ENCODE results near the gene CCNJL.
A peak's percentile ranks its signal among the peaks of the same experiment; 100 is the strongest.

DNA sequence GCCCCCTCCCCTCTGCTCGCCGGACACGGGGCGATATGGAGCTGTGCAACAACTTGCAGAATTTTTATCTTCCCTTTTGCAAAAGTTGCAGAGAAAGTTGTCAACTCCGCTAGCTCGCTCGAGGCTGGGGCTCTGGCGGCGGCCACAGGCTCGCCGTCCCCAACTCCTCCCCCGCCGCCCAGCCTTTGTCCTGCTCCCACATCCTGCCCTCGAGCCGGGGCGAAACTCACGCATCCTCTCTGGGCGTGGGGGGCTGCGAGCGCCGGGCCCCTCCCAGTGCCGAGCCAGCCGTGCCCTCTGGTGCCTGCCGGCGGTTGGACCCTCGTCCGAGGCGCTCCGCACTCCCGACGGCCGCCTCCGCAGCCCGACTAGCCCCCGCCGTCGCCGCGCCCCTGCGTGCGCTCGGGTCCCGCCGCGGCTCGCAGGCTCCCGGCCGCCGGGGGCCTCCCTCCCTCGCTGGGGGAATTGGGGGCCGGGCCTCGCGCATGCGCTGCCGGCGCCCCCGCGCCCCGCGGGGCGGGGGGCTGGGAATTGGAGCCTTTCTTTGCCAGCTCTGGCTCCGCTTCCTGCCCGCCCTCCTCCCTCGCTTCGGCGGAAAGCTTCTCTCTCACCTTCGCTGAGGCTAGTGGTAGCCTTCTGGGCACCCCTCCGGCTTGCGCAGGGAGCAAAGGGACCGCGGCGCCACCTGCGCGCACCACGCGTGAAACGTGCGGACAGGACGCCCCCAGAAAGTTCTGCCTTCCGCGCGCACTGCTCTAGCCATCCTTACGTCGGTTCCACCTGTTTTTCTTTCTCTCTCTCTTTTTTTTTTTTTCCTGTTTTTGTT, at the start of gene CCNJL:
- TF ChIP-seq EZH2phosphoT487 (IDR thresholded peaks at IDR 0.05; ENCODE audit: unreplicated experiment) (no peak), EZH2 (IDR thresholded peaks at IDR 0.05; ENCODE audit: low read depth, unreplicated experiment) (no peak), STAT1 (IDR thresholded peaks at IDR 0.05; ENCODE audit: unreplicated experiment) (no peak), JUNB (IDR thresholded peaks at IDR 0.05; ENCODE audit: unreplicated experiment) (no peak), POLR2AphosphoS5 (IDR thresholded peaks at IDR 0.05; ENCODE audit: low read depth) (peak; percentile 77), NANOG (IDR thresholded peaks at IDR 0.05; ENCODE audit: borderline replicate concordance) (no peak), ZNF114 (CRISPR knock-in tag; IDR thresholded peaks at IDR 0.05) (no peak), CREB1 (CRISPR knock-in tag; IDR thresholded peaks at IDR 0.05; ENCODE audit: low read depth) (0 out of 2 replicates have a peak, but pooled peaks have one; percentile 5), ZNF331 (CRISPR knock-in tag; IDR thresholded peaks at IDR 0.05; ENCODE audit: low read depth) (no peak)
- TF ChIP-seq, protein P1, sequence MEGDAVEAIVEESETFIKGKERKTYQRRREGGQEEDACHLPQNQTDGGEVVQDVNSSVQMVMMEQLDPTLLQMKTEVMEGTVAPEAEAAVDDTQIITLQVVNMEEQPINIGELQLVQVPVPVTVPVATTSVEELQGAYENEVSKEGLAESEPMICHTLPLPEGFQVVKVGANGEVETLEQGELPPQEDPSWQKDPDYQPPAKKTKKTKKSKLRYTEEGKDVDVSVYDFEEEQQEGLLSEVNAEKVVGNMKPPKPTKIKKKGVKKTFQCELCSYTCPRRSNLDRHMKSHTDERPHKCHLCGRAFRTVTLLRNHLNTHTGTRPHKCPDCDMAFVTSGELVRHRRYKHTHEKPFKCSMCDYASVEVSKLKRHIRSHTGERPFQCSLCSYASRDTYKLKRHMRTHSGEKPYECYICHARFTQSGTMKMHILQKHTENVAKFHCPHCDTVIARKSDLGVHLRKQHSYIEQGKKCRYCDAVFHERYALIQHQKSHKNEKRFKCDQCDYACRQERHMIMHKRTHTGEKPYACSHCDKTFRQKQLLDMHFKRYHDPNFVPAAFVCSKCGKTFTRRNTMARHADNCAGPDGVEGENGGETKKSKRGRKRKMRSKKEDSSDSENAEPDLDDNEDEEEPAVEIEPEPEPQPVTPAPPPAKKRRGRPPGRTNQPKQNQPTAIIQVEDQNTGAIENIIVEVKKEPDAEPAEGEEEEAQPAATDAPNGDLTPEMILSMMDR (conservative IDR thresholded peaks at IDR 0.05; ENCODE audit: low read depth in 2 of 2), result no peak
- TF ChIP-seq, protein P2, sequence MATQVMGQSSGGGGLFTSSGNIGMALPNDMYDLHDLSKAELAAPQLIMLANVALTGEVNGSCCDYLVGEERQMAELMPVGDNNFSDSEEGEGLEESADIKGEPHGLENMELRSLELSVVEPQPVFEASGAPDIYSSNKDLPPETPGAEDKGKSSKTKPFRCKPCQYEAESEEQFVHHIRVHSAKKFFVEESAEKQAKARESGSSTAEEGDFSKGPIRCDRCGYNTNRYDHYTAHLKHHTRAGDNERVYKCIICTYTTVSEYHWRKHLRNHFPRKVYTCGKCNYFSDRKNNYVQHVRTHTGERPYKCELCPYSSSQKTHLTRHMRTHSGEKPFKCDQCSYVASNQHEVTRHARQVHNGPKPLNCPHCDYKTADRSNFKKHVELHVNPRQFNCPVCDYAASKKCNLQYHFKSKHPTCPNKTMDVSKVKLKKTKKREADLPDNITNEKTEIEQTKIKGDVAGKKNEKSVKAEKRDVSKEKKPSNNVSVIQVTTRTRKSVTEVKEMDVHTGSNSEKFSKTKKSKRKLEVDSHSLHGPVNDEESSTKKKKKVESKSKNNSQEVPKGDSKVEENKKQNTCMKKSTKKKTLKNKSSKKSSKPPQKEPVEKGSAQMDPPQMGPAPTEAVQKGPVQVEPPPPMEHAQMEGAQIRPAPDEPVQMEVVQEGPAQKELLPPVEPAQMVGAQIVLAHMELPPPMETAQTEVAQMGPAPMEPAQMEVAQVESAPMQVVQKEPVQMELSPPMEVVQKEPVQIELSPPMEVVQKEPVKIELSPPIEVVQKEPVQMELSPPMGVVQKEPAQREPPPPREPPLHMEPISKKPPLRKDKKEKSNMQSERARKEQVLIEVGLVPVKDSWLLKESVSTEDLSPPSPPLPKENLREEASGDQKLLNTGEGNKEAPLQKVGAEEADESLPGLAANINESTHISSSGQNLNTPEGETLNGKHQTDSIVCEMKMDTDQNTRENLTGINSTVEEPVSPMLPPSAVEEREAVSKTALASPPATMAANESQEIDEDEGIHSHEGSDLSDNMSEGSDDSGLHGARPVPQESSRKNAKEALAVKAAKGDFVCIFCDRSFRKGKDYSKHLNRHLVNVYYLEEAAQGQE (IDR thresholded peaks at IDR 0.05; ENCODE audit: unreplicated experiment), result no peak
- TF ChIP-seq, protein P3, sequence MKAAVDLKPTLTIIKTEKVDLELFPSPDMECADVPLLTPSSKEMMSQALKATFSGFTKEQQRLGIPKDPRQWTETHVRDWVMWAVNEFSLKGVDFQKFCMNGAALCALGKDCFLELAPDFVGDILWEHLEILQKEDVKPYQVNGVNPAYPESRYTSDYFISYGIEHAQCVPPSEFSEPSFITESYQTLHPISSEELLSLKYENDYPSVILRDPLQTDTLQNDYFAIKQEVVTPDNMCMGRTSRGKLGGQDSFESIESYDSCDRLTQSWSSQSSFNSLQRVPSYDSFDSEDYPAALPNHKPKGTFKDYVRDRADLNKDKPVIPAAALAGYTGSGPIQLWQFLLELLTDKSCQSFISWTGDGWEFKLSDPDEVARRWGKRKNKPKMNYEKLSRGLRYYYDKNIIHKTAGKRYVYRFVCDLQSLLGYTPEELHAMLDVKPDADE (IDR thresholded peaks at IDR 0.05), result no peak
- TF ChIP-seq, protein P4, sequence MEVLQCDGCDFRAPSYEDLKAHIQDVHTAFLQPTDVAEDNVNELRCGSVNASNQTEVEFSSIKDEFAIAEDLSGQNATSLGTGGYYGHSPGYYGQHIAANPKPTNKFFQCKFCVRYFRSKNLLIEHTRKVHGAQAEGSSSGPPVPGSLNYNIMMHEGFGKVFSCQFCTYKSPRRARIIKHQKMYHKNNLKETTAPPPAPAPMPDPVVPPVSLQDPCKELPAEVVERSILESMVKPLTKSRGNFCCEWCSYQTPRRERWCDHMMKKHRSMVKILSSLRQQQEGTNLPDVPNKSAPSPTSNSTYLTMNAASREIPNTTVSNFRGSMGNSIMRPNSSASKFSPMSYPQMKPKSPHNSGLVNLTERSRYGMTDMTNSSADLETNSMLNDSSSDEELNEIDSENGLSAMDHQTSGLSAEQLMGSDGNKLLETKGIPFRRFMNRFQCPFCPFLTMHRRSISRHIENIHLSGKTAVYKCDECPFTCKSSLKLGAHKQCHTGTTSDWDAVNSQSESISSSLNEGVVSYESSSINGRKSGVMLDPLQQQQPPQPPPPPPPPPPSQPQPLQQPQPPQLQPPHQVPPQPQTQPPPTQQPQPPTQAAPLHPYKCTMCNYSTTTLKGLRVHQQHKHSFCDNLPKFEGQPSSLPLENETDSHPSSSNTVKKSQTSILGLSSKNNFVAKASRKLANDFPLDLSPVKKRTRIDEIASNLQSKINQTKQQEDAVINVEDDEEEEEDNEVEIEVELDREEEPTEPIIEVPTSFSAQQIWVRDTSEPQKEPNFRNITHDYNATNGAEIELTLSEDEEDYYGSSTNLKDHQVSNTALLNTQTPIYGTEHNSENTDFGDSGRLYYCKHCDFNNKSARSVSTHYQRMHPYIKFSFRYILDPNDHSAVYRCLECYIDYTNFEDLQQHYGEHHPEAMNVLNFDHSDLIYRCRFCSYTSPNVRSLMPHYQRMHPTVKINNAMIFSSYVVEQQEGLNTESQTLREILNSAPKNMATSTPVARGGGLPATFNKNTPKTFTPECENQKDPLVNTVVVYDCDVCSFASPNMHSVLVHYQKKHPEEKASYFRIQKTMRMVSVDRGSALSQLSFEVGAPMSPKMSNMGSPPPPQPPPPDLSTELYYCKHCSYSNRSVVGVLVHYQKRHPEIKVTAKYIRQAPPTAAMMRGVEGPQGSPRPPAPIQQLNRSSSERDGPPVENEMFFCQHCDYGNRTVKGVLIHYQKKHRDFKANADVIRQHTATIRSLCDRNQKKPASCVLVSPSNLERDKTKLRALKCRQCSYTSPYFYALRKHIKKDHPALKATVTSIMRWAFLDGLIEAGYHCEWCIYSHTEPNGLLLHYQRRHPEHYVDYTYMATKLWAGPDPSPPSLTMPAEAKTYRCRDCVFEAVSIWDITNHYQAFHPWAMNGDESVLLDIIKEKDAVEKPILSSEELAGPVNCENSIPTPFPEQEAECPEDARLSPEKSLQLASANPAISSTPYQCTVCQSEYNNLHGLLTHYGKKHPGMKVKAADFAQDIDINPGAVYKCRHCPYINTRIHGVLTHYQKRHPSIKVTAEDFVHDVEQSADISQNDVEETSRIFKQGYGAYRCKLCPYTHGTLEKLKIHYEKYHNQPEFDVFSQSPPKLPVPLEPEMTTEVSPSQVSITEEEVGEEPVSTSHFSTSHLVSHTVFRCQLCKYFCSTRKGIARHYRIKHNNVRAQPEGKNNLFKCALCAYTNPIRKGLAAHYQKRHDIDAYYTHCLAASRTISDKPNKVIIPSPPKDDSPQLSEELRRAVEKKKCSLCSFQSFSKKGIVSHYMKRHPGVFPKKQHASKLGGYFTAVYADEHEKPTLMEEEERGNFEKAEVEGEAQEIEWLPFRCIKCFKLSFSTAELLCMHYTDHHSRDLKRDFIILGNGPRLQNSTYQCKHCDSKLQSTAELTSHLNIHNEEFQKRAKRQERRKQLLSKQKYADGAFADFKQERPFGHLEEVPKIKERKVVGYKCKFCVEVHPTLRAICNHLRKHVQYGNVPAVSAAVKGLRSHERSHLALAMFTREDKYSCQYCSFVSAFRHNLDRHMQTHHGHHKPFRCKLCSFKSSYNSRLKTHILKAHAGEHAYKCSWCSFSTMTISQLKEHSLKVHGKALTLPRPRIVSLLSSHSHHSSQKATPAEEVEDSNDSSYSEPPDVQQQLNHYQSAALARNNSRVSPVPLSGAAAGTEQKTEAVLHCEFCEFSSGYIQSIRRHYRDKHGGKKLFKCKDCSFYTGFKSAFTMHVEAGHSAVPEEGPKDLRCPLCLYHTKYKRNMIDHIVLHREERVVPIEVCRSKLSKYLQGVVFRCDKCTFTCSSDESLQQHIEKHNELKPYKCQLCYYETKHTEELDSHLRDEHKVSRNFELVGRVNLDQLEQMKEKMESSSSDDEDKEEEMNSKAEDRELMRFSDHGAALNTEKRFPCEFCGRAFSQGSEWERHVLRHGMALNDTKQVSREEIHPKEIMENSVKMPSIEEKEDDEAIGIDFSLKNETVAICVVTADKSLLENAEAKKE (CRISPR knock-in tag; IDR thresholded peaks at IDR 0.05), result no peak
